IMR-90 (cell line): Measurements from ENCODE around the gene RUNDC3A. TPM values are rescaled to one million over a fixed set of nuclear protein-coding genes. Genes with fewer than 3 reads are reported as not detected.

Source experiments
- ATAC-seq: fragments of 200-7000 bp; cut with Tn5 transposase; 2 replicates; pipeline ENCODE4 v1.9.1; 2020; ENCODE audit warnings: low read depth, mild to moderate bottlenecking, moderate library complexity
- BruUV-seq: library from RNA; stranded (reverse); fragments of 400-500 nt; replicated peaks from 2 replicates; lab custom pipeline; 2021; lab: Mats Ljungman, UMichigan
- CTCF ChIA-PET: fragments of 300-600 bp; formaldehyde crosslinking; extraction: SDS; loops from one replicate; lab custom pipeline; 2021; ENCODE audit warnings: antibody characterized with exemption; lab: Yijun Ruan, JAX
- POLR2A ChIA-PET: fragments of 300-600 bp; sonication (Branson Sonifier 250); formaldehyde crosslinking; loops from one replicate; lab custom pipeline; 2022; ENCODE audit warnings: antibody characterized with exemption; ENCODE audit not compliant: unreplicated experiment; lab: Charles Lee
- DNase-seq: peaks from one replicate; pipeline ENCODE4 v3.0.0; 2013
- H2AFZ ChIP-seq: replicated peaks from 2 replicates; pipeline ENCODE3; 2013; ENCODE audit warnings: low read length, mild to moderate bottlenecking; ENCODE audit not compliant: poor library complexity
- H2AK5ac ChIP-seq: 2 replicates; pipeline ENCODE4 v1.6.1; 2013; ENCODE audit warnings: low read depth, low read length, inconsistent platforms
- H2AK9ac ChIP-seq: replicated peaks from 2 replicates; pipeline ENCODE3; 2013; ENCODE audit warnings: mild to moderate bottlenecking, low read depth, low read length, moderate library complexity; ENCODE audit not compliant: poor library complexity
- H2BK120ac ChIP-seq: 2 replicates; pipeline ENCODE4 v1.6.1; 2013; ENCODE audit warnings: low read depth, low read length, inconsistent platforms
- H2BK15ac ChIP-seq: 3 replicates; pipeline ENCODE4 v1.6.1; 2013; ENCODE audit warnings: low read depth, low read length, inconsistent platforms
- H2BK20ac ChIP-seq: 2 replicates; pipeline ENCODE4 v1.6.1; 2013; ENCODE audit warnings: low read depth, mild to moderate bottlenecking, inconsistent platforms, low read length, moderate library complexity
- H2BK5ac ChIP-seq: 2 replicates; pipeline ENCODE4 v1.6.1; 2013; ENCODE audit warnings: mild to moderate bottlenecking, low read depth, low read length, inconsistent platforms; ENCODE audit not compliant: poor library complexity, severe bottlenecking
- H3K14ac ChIP-seq: replicated peaks from 2 replicates; pipeline ENCODE4 v1.6.1; 2013; ENCODE audit warnings: low read depth, low read length, inconsistent platforms
- H3K18ac ChIP-seq: 2 replicates; pipeline ENCODE4 v1.6.1; 2013; ENCODE audit warnings: low read depth, low read length, control low read depth
- H3K23ac ChIP-seq: 2 replicates; pipeline ENCODE4 v1.6.1; 2013; ENCODE audit warnings: low read depth, low read length, inconsistent platforms
- H3K27ac ChIP-seq: 2 replicates; pipeline ENCODE4 v1.5.1; 2013; ENCODE audit warnings: mild to moderate bottlenecking, control low read depth, low read length; ENCODE audit not compliant: insufficient read depth
- H3K27me3 ChIP-seq: 2 replicates; pipeline ENCODE4 v1.6.1; 2013; ENCODE audit warnings: low read length; ENCODE audit not compliant: control insufficient read depth, insufficient read depth
- H3K36me3 ChIP-seq: 2 replicates; pipeline ENCODE4 v1.6.1; 2013; ENCODE audit warnings: low read length, mixed read lengths; ENCODE audit not compliant: control insufficient read depth, insufficient read depth
- H3K4ac ChIP-seq: 2 replicates; pipeline ENCODE4 v1.6.1; 2013; ENCODE audit warnings: low read depth, low read length, inconsistent platforms
- H3K4me1 ChIP-seq: 2 replicates; pipeline ENCODE4 v1.6.1; 2013; ENCODE audit warnings: low read length, mixed read lengths; ENCODE audit not compliant: control insufficient read depth, insufficient read depth
- H3K4me2 ChIP-seq: 2 replicates; pipeline ENCODE4 v1.6.1; 2013; ENCODE audit warnings: low read depth, mild to moderate bottlenecking, control low read depth, low read length, moderate library complexity
- H3K4me3 ChIP-seq: 2 replicates; pipeline ENCODE4 v1.5.1; 2013; ENCODE audit warnings: low read depth, mild to moderate bottlenecking, control low read depth, low read length, moderate library complexity; ENCODE audit not compliant: insufficient read depth
- H3K56ac ChIP-seq: 2 replicates; pipeline ENCODE4 v1.6.1; 2013; ENCODE audit warnings: low read length, inconsistent platforms; ENCODE audit not compliant: insufficient read depth; ENCODE audit errors: extremely low read depth
- H3K79me1 ChIP-seq, 2 experiments: 2 replicates each; pipeline ENCODE4 v1.6.1; 2013; ENCODE audit warnings: low read length in 2 of 2, inconsistent platforms in 1 of 2, low read depth in 1 of 2
- H3K9ac ChIP-seq: 2 replicates; pipeline ENCODE4 v1.6.1; 2013; ENCODE audit warnings: low read depth, low read length, control low read depth
- H3K9me1 ChIP-seq: 2 replicates; pipeline ENCODE4 v1.6.1; 2013; ENCODE audit warnings: low read length, inconsistent platforms; ENCODE audit not compliant: insufficient read depth
- H3K9me3 ChIP-seq: 2 replicates; pipeline ENCODE4 v1.6.1; 2013; ENCODE audit warnings: low read length; ENCODE audit not compliant: control insufficient read depth, insufficient read depth
- H4K20me1 ChIP-seq: 2 replicates; pipeline ENCODE4 v1.6.1; 2013; ENCODE audit warnings: low read length, inconsistent platforms; ENCODE audit not compliant: insufficient read depth
- H4K5ac ChIP-seq: 2 replicates; pipeline ENCODE4 v1.6.1; 2013; ENCODE audit warnings: mild to moderate bottlenecking, low read depth, low read length, control low read depth
- H4K8ac ChIP-seq, 2 experiments: 2 replicates each; pipeline ENCODE4 v1.6.1; 2013; ENCODE audit warnings: low read depth in 2 of 2, low read length in 2 of 2, control low read depth in 1 of 2, inconsistent platforms in 1 of 2
- H4K91ac ChIP-seq: 2 replicates; pipeline ENCODE4 v1.6.1; 2013; ENCODE audit warnings: low read depth, low read length, inconsistent platforms; ENCODE audit not compliant: insufficient read depth
- BHLHE40 ChIP-seq: fragments of 150-350 bp; IDR thresholded peaks from 2 replicates; pipeline ENCODE4 v1.6.1; 2016; ENCODE audit warnings: mild to moderate bottlenecking, low read depth, low read length
- CEBPB ChIP-seq: IDR thresholded peaks from 2 replicates; pipeline ENCODE4 v1.6.1; 2012; ENCODE audit warnings: low read depth, low read length, improper control_type of control experiment
- CHD1 ChIP-seq: IDR thresholded peaks from 2 replicates; pipeline ENCODE4 v1.6.1; 2012; ENCODE audit warnings: low read depth, low read length, improper control_type of control experiment
- CTCF ChIP-seq: conservative IDR thresholded peaks from 2 replicates; pipeline ENCODE4 v1.5.1; 2012; ENCODE audit warnings: mild to moderate bottlenecking, low read depth, low read length, improper control_type of control experiment
- FOS ChIP-seq: fragments of 150-350 bp; IDR thresholded peaks from 2 replicates; pipeline ENCODE4 v1.6.1; 2016; ENCODE audit warnings: low read depth, low read length
- MXI1 ChIP-seq: IDR thresholded peaks from 2 replicates; pipeline ENCODE4 v1.6.1; 2012; ENCODE audit warnings: low read depth, mild to moderate bottlenecking, low read length, moderate library complexity, borderline replicate concordance
- NFE2L2 ChIP-seq: fragments of 150-350 bp; IDR thresholded peaks from 2 replicates; pipeline ENCODE4 v1.6.1; 2016; ENCODE audit warnings: low read depth, mild to moderate bottlenecking, low read length
- POLR2A ChIP-seq: IDR thresholded peaks from 2 replicates; pipeline ENCODE4 v1.6.1; 2012; ENCODE audit warnings: mild to moderate bottlenecking, low read depth, low read length
- RAD21 ChIP-seq: IDR thresholded peaks from 2 replicates; pipeline ENCODE4 v1.6.1; 2012; ENCODE audit warnings: low read length, improper control_type of control experiment
- RCOR1 ChIP-seq: IDR thresholded peaks from 2 replicates; pipeline ENCODE4 v1.6.1; 2012; ENCODE audit warnings: mild to moderate bottlenecking, low read length, improper control_type of control experiment; ENCODE audit not compliant: insufficient replicate concordance
- RFX5 ChIP-seq: IDR thresholded peaks from 2 replicates; pipeline ENCODE4 v1.8.0; 2012; ENCODE audit warnings: low read depth, mild to moderate bottlenecking, low read length, moderate library complexity
- SMC3 ChIP-seq: fragments of 150-350 bp; IDR thresholded peaks from 2 replicates; pipeline ENCODE4 v1.6.1; 2016; ENCODE audit warnings: low read depth, mild to moderate bottlenecking, antibody characterized with exemption, low read length, moderate library complexity
- USF2 ChIP-seq: fragments of 150-350 bp; IDR thresholded peaks from 2 replicates; pipeline ENCODE4 v1.6.1; 2017; ENCODE audit warnings: mild to moderate bottlenecking, antibody characterized with exemption, low read length, low read depth
- WGBS, 2 experiments: methylation state at CpG; one replicate each; pipeline versions ENCODE4 v1.1.5 to v1.1.7; 2013; ENCODE audit warnings: missing lambda C conversion rate in 2 of 2; ENCODE audit not compliant: insufficient read length in 1 of 2; ENCODE audit errors: extremely low coverage in 2 of 2; 5-methylcytosine and 5-hydroxymethylcytosine counted together
- dilution Hi-C: fragments of 300-500 bp; cut with HindIII; formaldehyde crosslinking; loops from one replicate; pipeline ENCODE4 v1.14.3; 2018; ENCODE audit warnings: low sequenced_read_pairs; ENCODE audit not compliant: unreplicated experiment
- in situ Hi-C: fragments of 300-500 bp; cut with MboI; formaldehyde crosslinking; loops from 3 replicates; pipeline ENCODE4 v1.14.3; 2019; ENCODE audit warnings: low sequenced_read_pairs, inconsistent platforms, mixed read lengths
- intact Hi-C: fragments of 100-400 bp; cut with micrococcal nuclease; formaldehyde crosslinking; loops from 2 replicates; pipeline ENCODE4 v1.10.0; 2022
- polyA plus RNA-seq, 3 experiments: library from polyadenylated mRNA; depleted of rRNA; stranded (reverse); fragments of >200 nt; gene quantifications; 2 replicates each; pipeline ENCODE4 v1.2.3, GENCODE V29; 2012; ENCODE audit warnings: low replicate concordance in 1 of 3
- total RNA-seq: library from RNA; depleted of rRNA; stranded (reverse); fragments of >200 nt; gene quantifications from 2 replicates; pipeline ENCODE4 v1.2.3, GENCODE V29; 2012

Gene RUNDC3A
- total and polyA plus RNA-seq, 2 of the 4 experiments (the other 2 are of a cell fraction), result under 0.01 to 0.34 TPM

GRCh38 chr17:44315760-44316731 is 7.6 kb downstream of the RUNDC3A start (continued):
- no peak for TF ChIP-seq CHD1

- ChIA-PET CTCF (no interaction called here), POLR2A (interaction anchor here (1.0 kb wide), 1 partner anchor 9 kb away, joined by 3 read pairs; the partner anchor contains the start of gene RUNDC3A)
- H3K4ac ChIP-seq, result no peak overlapping the region
- no peak overlapping the region for H3K27ac ChIP-seq
- H3K9me1 ChIP-seq, result no peaks in the 10 kb centered on the region; the same call in 1 of the 2 replicates
- H3K27me3 ChIP-seq, result peaks cover 46% of the 10 kb centered on the region
- BruUV-seq, result no TSS peak
- peak overlapping the region; percentile 49 for H2AFZ ChIP-seq
- H3K9me3 ChIP-seq, result peaks cover 5% of the 10 kb centered on the region
- no peak overlapping the region for H2AK9ac ChIP-seq
- no peak overlapping the region for H3K23ac ChIP-seq
- no peak overlapping the region for H2BK20ac ChIP-seq
- in situ Hi-C loops (no loop called here), intact Hi-C loops (no loop called here), dilution Hi-C loops (no loop called here)
- H4K20me1 ChIP-seq, result peaks cover 4% of the 10 kb centered on the region
- no peak overlapping the region for H3K18ac ChIP-seq
- H3K4me3 ChIP-seq, result no peak overlapping the region
- peaks cover 4% of the 10 kb centered on the region; the same call in 1 of the 2 replicates for H3K4me1 ChIP-seq
- H4K5ac ChIP-seq, result no peak overlapping the region
- no peak overlapping the region for H3K4me2 ChIP-seq
- H2AK5ac ChIP-seq, result no peak overlapping the region
- peaks cover 24% of the 10 kb centered on the region for H3K36me3 ChIP-seq
- WGBS, 2 experiments, result 60% methylated on average over 1 of the region's 6 CpGs; no CpG with 5 or more reads in 1 of the 2 experiments
- DNase-seq (no peak), ATAC-seq (no peak)
- no peak overlapping the region for H3K56ac ChIP-seq
- no peak overlapping the region for H3K14ac ChIP-seq
- H4K91ac ChIP-seq, result no peak overlapping the region
- H4K8ac ChIP-seq, result no peak overlapping the region
- H3K79me1 ChIP-seq, result peaks cover 0 to 5% of the 10 kb centered on the region in 2 experiments; a peak in 1 of 4 replicates
- H2BK15ac ChIP-seq, result no peak overlapping the region
- no peak overlapping the region for H2BK5ac ChIP-seq
- TF ChIP-seq POLR2A, result no peak
- no peak for TF ChIP-seq CEBPB
- TF ChIP-seq NFE2L2, result no peak
- TF ChIP-seq USF2, result no peak
- no peak for TF ChIP-seq RCOR1
- no peak for TF ChIP-seq CTCF
- TF ChIP-seq RAD21, result no peak
- no peak for TF ChIP-seq MXI1
- TF ChIP-seq FOS, result no peak
- TF ChIP-seq RFX5, result no peak
- TF ChIP-seq CHD1, result no peak
- TF ChIP-seq BHLHE40, result no peak
- no peak for TF ChIP-seq SMC3
- H2BK120ac ChIP-seq, result no peak overlapping the region
- no peak overlapping the region for H3K9ac ChIP-seq
Measured at GRCh38 chr17:44317545-44317944, 9.1 kb downstream of the RUNDC3A start.
